Osteoblast (primary cell): Measurements from ENCODE around the gene IL16. TPM values are rescaled to one million over a fixed set of nuclear protein-coding genes. Genes with fewer than 3 reads are reported as not detected.

ENCODE experiments used
- DNase-seq: peaks from one replicate; pipeline ENCODE4 v3.0.0; 2011; ENCODE audit warnings: low spot score, mixed read lengths; ENCODE audit not compliant: insufficient read length; ENCODE audit errors: missing footprints
- H2AFZ ChIP-seq: 2 replicates; pipeline ENCODE4 v1.6.0; 2011; ENCODE audit warnings: mild to moderate bottlenecking, low read length
- H3K27ac ChIP-seq: 2 replicates; pipeline ENCODE4 v1.5.1; 2011; ENCODE audit warnings: mild to moderate bottlenecking, low read depth, low read length, moderate library complexity
- H3K27me3 ChIP-seq: 2 replicates; pipeline ENCODE4 v1.6.0; 2012; ENCODE audit warnings: mild to moderate bottlenecking, control low read depth, inconsistent platforms, low read length, moderate library complexity; ENCODE audit not compliant: insufficient read depth
- H3K36me3 ChIP-seq: 2 replicates; pipeline ENCODE4 v1.5.1; 2011; ENCODE audit warnings: mild to moderate bottlenecking, low read length, control low read depth, moderate library complexity; ENCODE audit not compliant: insufficient read depth
- H3K4me1 ChIP-seq: 2 replicates; pipeline ENCODE4 v1.5.1; 2011; ENCODE audit warnings: mild to moderate bottlenecking, low read length, control low read depth, moderate library complexity; ENCODE audit not compliant: insufficient read depth
- H3K4me2 ChIP-seq: 2 replicates; pipeline ENCODE4 v1.6.0; 2011; ENCODE audit warnings: mild to moderate bottlenecking, low read length; ENCODE audit not compliant: insufficient read depth
- H3K4me3 ChIP-seq: fragments of 200-600 bp; sonication (generic); 3 replicates; pipeline ENCODE4 v1.5.1; 2012; ENCODE audit warnings: mild to moderate bottlenecking, low read length, inconsistent platforms; ENCODE audit not compliant: insufficient read depth
- H3K79me2 ChIP-seq: 2 replicates; pipeline ENCODE4 v1.6.0; 2012; ENCODE audit warnings: mild to moderate bottlenecking, low read length, control low read depth, inconsistent platforms; ENCODE audit not compliant: insufficient read depth
- H3K9me3 ChIP-seq: 2 replicates; pipeline ENCODE4 v1.5.1; 2011; ENCODE audit warnings: low read depth, low read length, control low read depth
- H4K20me1 ChIP-seq: 2 replicates; pipeline ENCODE4 v1.6.0; 2012; ENCODE audit warnings: mild to moderate bottlenecking, low read length, control low read depth; ENCODE audit not compliant: insufficient read depth
- total RNA-seq: library from RNA; depleted of rRNA; stranded (reverse); fragments of >200 nt; gene quantifications from 2 replicates; pipeline ENCODE4 v1.2.3, GENCODE V29; 2012
- TF ChIP-seq, protein P1 (sequence below): IDR thresholded peaks from 2 replicates; pipeline ENCODE4 v1.5.1; 2011; ENCODE audit warnings: mild to moderate bottlenecking, low read depth, low read length, moderate library complexity; ENCODE audit errors: extremely low read depth

Gene IL16
- total RNA-seq, 1 donor, result 6.5 TPM

DNA sequence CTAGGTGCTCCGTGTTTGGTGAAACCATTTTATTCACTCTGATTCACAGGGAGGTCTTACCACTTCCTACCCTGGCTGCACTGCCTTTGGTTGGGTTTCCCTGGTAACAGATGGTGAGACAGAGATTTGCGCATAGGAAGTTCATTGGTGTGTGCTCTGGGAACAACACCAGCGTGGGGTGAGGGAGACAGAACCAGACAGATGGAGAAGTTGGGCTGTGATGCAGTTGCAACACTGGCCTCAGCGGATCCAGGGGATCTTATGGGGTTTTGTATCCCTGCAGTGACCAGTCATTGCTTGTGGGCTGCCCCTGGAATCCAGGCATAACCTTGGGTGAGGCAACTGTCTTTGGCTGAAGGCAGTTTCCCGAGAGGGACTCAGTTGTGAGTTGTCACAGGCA lies 12.5 kb upstream of the IL16 start:
- Histone ChIP-seq H3K4me2 (peak overlapping the region; percentile 2), H2AFZ (no peak overlapping the region), H3K4me1 (peaks cover 33% of the 10 kb centered on the region), H3K36me3 (no peaks in the 10 kb centered on the region), H3K27ac (peak overlapping the region; percentile 57), H3K27me3 (peaks cover 3% of the 10 kb centered on the region), H3K9me3 (no peaks in the 10 kb centered on the region), H3K79me2 (no peaks in the 10 kb centered on the region), H3K4me3 (no peak overlapping the region), H4K20me1 (no peaks in the 10 kb centered on the region)
- no peak for DNase-seq
- TF ChIP-seq, protein P1, sequence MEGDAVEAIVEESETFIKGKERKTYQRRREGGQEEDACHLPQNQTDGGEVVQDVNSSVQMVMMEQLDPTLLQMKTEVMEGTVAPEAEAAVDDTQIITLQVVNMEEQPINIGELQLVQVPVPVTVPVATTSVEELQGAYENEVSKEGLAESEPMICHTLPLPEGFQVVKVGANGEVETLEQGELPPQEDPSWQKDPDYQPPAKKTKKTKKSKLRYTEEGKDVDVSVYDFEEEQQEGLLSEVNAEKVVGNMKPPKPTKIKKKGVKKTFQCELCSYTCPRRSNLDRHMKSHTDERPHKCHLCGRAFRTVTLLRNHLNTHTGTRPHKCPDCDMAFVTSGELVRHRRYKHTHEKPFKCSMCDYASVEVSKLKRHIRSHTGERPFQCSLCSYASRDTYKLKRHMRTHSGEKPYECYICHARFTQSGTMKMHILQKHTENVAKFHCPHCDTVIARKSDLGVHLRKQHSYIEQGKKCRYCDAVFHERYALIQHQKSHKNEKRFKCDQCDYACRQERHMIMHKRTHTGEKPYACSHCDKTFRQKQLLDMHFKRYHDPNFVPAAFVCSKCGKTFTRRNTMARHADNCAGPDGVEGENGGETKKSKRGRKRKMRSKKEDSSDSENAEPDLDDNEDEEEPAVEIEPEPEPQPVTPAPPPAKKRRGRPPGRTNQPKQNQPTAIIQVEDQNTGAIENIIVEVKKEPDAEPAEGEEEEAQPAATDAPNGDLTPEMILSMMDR, result no peak

DNA sequence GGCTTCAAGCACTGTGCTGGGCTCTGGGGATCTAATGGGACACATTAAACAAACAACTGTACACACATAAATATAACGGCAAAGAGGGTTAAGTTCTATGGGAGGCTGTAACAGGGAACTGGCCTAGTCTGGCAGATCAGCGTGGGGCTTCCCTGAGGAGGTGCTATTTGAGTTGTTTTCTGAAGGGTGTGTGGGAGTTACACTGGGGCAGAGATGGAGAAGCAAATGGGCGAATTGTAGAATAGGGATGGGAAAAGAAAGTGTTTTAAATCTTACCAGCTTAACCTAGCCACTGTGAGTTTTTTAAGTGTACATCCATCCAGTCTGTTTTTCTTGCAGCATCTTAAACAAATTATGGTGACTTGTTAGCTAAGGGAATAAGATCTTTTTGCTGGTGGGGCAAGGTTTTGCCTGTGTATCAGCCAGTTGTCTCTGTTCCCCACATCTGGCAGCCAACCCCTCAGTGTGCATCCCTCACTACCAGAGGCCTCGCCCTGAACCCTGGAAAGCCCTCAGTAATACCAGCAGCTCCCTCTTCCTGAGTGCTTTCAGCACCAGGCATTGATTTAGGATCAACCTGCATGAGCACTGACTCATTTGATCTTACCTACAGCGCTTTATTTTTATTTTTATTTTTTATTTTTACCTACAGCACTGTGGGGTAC lies 10.9 kb upstream of the IL16 start:
- Histone ChIP-seq H3K27me3 (no peaks in the 10 kb centered on the region), H3K27ac (no peak overlapping the region), H3K4me3 (no peak overlapping the region), H3K9me3 (no peaks in the 10 kb centered on the region), H3K4me2 (no peak overlapping the region), H4K20me1 (no peaks in the 10 kb centered on the region), H3K4me1 (peaks cover 47% of the 10 kb centered on the region), H3K36me3 (no peaks in the 10 kb centered on the region), H3K79me2 (no peaks in the 10 kb centered on the region), H2AFZ (no peak overlapping the region)
- TF ChIP-seq, protein P1, result no peak
- DNase-seq, result no peak

- Histone ChIP-seq H3K27me3 (no peaks in the 10 kb centered on the region), H4K20me1 (no peaks in the 10 kb centered on the region), H3K27ac (no peak overlapping the region), H3K9me3 (no peaks in the 10 kb centered on the region), H3K79me2 (no peaks in the 10 kb centered on the region), H2AFZ (no peak overlapping the region), H3K4me2 (no peak overlapping the region), H3K36me3 (no peaks in the 10 kb centered on the region), H3K4me3 (no peak overlapping the region), H3K4me1 (peaks cover 32% of the 10 kb centered on the region)
- no peak for DNase-seq
- TF ChIP-seq, protein P1, result no peak
These were observed 8.3 kb upstream of the IL16 start for GRCh38 chr15:81188354-81188753.

DNA sequence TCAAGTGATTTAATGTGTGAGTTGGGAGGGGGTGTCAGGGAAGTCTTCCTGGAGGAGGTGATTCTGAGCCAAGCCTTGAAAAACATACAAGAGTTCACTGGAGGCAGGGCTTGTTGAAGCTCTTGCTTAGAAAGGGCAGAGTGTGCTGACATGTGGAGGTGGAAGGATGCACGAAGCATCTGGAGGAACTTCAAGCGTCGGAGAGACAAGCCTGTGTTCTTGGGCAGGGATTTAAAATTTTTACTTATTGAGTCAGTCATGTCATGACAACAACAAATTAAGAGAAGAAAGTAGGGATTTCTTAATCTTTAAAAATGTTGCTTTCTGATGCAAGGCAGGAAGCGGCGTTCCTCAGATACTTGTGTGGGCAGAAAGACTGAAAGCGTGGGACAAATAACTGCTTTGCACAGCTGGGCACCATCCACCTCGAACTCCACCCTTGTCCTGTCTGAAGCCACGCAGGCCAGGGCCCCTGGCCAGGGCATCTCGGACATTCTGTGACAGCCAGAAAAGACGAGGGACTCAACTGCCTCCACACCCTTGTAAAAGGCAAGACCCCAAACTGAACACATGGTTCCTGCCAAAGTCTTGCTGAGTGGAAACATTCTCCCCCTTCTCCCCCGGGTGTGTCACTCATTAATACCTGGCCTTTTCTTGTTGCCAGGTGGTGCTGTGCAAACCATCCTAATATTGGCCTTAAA lies 6.9 kb upstream of the IL16 start:
- Histone ChIP-seq H3K4me1 (peaks cover 18% of the 10 kb centered on the region), H2AFZ (peak overlapping the region; percentile 26), H3K9me3 (no peaks in the 10 kb centered on the region), H3K4me3 (peak overlapping the region; percentile 8), H4K20me1 (no peaks in the 10 kb centered on the region), H3K79me2 (no peaks in the 10 kb centered on the region), H3K4me2 (peak overlapping the region; percentile 38), H3K27me3 (no peaks in the 10 kb centered on the region), H3K27ac (peak overlapping the region; percentile 79), H3K36me3 (no peaks in the 10 kb centered on the region)
- TF ChIP-seq, protein P1, result no peak
- peak; percentile 87 for DNase-seq
